Central memory CD4-positive, alpha-beta T cell (primary cell): ENCODE data around the gene GTPBP6.
"Not testable (repeated sequence)": the region's sequence is repeated elsewhere in the genome, so short reads cannot be mapped to it uniquely, and the experiment has no call there.

Source experiments
- DNase-seq: peaks from one replicate; pipeline ENCODE4 v3.0.0; 2022

The GTPBP6 gene

DNA sequence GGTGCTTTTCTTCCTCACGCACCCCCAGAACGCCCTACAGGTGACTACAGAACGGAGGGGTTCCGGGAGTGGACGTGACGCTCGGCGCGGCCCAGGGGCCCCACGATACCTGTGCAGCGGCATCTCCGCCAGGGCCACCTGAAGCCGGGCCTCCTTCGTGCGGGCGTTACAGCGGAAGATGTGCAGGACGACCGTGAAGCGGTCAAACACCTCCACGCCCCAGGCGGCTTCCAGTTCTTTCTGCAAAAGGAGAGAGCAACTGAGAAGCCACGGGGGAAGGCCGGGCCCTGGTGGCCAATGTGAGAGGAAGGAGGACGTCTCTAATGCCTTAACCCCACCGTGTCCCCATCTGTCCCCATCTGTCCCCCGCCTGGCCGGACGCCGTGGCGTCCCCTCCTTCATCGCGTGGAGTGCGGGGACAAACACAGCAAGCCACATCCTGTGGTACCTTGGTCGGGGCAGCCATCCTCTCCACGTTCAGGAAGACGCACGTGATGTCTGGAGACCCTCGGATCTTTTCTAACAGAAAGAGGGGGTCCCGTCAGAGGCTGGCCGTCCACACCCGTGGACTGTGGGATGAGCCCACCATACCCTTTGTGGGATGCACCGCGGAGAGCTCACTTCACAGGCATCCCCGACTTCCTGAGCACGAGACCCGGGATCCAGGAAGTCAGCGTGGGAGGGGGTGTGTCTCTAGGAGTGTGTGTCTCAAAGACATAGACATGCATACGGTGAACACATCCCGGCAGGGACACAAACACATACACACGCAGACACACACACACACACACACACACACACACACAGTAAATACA, 3.6 kb downstream of the GTPBP6 start:
- no peak for DNase-seq

DNA sequence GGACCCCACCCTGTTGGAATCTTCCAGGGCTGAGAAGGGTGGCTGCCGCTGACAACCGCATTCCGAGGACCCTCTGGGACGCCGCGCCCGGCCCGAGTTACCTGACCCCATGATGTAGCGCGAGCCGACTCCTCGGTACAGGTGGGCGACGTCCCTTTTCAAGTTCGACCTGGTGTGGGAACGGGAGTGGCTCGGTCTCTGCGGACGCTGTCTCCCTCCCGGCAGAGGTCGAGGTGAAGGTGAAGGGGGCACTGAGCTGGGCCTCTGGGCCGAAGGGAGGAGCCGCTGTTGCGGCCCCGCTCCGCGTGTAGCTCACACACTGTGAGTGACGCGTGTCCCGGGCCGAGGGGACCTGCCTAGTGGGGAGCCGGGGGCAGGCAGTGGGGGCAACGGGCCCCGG, 4.5 kb downstream of the GTPBP6 start:
- no peak for DNase-seq

DNA sequence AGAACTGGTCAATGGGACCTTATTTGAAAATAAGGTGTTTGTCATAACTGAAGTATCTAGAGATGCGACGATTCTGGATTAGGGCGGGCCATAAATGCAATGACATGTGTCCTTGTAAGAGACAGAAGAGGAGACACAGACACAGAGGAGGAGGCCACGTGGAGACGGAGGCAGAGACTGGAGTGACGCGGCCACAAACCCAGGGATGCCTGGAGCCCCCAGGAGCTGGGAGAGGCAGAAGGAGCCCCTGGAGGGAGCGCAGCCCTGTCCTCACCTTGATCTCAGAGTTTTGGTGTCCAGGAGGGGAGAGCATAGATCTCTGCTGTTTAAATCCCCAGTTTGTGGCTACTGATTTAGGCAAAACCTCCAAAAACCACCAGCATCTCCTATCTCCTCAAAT, 5.0 kb downstream of the GTPBP6 start:
- DNase-seq, result no peak

DNA sequence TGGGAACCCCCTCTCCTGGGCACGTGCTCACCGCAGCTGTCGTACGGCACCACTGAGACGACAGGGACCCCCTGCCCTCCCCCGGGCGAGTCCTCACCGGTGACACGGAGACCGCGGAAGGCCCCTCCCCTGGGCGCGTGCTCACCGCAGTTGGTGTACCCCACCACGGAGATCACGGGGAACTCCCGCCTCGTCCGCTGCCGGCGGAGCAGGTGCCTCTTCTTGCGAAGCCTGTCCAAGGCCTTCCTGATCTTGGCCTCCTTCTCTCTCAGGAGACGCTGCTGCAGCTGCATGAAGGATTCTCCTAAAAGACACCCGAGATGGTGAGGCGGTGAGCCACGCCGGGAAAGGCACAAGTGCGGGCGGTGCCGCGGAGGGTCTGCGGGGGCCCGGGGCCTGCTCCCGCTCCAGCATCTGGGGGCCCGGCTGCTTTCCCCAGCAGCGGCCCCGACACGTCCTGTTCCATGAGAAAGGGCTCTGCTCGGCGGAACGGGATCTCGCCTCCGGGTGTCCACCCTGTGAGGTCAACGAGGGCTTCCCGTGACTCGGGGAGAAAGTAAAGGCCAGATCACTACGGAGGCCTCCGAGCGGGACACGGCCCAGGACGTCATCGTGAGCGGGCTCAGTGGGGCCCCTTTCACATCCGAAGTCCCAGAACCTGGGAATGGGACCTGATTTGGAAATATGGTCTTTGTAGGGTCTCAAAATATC, 5.8 kb downstream of the GTPBP6 start:
- DNase-seq, result no peak

DNA sequence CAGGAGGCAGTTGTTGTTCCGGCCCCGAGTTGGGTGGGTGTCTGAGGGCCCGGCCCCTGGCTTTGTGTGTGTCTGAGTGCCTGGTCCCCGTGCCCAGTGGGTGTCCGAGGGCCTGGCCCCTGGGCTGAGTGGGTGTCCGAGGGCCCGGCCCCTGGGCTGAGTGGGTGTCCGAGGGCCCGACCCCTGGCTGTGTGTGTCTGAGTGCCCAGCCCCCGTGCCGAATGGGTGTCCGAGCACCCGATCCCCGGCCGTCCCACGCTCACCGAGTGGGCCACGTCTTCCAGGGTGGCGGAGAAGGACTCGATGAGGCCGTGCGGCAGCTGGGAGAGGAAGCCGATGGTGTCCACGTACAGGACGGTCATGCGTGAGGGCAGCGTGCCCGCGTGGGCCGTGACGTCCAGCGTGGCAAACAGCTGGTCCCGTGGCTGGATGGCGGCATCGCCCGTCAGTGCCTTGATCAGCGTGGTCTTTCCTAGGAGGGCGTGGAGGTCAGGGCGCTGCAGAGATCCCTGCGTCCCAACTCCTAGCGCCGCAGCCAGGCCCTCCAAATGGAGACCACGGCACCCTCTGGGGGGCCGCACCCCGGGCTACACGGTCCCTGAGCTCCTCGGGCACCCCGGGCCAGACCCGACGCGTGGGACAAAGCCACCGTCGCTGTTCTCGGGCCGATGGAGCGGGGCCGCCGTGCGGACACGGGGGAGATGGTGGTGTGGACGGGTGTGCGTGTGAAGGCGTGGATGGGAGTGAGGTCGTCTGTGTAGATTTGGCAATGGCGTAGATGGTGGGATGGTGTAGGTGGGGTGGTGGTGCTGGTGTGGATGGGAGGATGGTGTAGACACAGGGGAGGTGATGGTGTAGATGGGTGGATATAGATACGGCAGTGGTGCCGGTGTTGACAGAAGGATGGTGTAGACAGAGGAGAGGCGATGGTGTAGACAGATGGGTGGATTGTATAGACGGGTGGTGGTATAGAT, 7.2 kb downstream of the GTPBP6 start:
- DNase-seq, result no peak

DNA sequence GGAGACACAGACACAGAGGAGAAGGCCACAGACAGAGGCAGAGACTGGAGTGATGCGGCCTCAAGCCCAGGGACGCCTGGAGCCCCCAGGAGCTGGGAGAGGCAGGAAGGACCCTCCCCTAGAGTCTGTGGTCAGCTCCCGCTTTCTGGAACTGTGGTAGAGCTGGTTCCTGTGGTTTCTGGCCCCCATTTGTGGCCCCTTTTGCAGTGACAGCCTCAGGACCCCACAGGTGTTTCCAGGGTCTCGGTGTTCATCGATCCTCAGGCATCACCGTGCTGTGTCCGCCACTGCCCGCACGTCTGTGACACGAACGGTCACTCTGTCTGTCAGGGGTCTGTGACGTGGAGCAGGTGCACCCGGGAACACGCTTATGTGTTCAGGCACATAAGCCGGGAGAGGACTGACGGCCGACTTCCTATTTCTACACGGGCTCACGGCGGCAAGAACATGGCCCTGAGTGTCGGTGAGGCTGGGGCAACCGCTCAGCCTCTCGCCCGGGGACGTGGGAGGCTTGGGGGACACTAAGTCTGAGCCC, 7.9 kb downstream of the GTPBP6 start:
- no peak for DNase-seq

DNA sequence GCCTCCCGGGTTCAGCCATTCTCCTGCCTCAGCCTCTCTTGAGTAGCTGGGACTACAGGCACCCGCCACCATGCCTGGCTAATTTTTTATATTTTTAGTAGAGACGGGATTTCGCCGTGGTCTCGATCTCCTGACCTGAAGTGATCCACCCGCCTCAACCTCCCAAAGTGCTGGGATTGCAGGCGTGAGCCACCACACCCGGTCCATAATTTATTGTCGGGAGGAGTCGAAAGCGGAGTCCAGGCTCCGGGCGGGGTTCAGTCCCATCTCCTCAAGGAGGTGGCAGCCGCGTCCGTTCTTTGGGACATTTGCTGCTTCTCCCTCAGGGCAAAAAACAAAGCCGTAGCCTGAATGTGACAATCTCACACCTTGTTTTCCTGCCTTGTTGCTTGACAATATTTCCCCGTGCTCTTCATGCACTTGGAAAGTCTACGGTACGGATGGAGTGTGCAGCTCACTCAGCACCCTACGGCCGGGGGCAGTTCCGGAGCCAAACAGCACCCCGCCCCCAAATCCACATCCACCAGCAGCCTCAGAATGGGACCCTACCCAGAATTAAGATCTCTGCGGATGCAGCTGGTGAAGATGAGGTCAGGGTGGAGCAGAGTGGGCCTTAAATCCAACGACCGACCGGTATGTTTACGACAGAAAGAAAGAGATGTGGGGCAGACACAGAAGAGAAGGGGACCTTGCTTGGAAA, 9.6 kb downstream of the GTPBP6 start:
- no peak for DNase-seq

DNA sequence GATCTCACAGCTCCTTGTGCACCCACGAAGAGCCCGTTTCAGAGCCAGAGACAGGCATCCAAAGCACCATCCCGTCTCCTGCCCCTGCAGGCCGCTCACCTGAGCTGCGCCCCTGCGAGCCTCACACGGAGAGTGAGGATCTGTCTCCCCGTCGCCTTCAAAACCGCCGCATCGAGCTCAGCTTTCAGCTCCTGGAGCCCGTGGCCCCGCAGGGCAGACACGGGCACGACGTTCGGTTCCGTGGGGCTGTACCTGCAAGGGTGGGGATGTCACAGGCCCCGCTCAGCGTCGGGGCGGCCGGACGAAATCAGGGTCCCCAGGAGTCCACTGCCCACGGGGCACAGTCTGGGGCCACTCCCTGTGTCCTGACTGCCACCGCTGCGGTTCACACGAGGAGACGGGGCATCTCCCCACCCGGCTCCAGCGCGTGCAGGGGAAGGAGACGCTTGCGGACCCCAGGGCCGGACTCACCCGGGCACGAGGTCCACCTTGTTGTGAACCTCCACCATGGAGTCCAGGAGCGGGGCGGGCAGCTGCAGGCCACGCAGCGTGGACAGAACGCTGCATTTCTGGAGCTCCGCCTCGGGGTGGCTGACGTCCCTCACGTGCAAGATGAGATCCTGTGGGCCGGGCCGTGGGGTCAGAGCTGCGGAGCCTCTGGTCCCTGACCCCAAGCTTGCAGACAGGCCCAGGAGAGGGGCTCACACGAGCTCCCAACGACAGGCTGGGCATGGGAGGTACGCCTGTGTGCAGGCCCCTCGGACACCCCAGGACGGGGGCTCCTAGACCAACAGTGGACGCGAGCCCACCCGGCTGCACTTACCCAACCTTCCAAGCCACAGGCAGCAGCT, 11.1 kb downstream of the GTPBP6 start:
- no peak for DNase-seq

DNA sequence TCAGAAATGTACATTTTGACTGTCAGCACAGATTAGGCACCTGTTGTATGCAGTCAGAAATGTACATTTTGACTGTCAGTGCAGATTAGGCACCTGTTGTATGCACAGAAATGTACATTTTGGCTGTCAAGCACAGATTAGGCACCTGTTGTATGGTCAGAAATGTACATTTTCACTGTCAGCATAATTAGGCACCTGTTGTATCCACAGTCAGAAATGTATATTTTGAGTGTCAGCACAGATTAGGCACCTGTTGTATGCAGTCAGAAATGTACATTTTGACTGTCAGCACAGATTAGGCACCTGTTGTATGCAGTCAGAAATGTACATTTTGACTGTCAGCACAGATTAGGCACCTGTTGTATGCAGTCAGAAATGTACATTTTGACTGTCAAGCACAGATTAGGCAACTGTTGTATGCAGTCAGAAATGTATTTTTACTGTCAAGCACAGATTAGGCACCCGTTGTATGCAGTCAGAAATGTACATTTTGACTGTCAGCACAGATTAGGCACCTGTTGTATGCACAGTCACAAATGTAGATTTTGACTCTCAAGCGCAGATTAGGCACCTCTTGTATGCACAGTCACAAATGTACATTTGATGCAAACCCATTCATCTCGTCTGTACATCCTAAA, 11.9 kb downstream of the GTPBP6 start:
- DNase-seq, result not testable (repeated sequence)

DNA sequence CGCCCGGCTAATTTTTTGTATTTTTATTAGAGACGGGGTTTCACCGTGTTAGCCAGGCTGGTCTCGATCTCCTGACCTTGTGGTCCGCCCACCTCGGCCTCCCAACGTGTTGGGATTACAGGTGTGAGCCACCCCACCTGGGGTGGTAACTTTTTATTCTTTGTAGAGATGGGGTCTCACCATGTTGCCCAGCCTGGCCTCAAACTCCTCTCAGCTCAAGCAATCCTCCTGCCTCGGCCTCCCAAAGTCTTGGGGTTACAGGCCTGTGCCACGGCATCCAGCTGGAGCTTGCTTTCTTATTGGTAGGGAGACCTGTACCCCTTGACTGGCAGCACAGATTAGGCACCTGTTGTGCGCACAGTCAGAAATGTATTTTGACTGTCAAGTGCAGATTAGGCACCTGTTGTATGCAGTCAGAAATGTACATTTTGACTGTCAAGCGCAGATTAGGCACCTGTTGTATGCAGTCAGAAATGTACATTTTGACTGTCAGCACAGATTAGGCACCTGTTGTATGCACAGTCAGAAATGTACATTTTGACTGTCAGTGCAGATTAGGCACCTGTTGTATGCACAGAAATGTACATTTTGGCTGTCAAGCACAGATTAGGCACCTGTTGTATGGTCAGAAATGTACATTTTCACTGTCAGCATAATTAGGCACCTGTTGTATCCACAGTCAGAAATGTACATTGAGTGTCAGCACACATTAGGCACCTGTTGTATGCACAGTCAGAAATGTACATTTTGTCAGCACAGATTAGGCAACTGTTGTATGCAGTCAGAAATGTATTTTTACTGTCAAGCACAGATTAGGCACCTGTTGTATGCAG, 12.6 kb downstream of the GTPBP6 start:
- not testable (repeated sequence) for DNase-seq

DNA sequence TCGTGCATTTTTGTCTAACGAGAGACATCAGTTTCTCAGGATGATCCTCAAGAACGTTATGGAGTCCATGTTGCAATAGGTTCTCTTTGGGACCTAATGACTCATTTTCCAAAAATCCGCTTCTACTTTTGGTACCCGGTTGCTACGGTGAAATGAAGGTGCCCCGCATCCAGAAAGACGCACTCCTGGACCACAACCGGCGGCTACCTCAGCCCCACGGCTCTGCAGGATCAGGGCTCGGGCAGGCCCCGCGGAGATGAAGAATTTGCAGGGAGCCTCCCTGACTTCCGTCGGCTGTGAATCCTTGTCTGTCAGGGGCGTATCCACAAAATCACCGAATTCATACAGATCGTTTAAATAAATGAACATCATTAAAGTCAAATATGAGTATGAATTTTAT, 15.6 kb downstream of the GTPBP6 start:
- no peak for DNase-seq

DNA sequence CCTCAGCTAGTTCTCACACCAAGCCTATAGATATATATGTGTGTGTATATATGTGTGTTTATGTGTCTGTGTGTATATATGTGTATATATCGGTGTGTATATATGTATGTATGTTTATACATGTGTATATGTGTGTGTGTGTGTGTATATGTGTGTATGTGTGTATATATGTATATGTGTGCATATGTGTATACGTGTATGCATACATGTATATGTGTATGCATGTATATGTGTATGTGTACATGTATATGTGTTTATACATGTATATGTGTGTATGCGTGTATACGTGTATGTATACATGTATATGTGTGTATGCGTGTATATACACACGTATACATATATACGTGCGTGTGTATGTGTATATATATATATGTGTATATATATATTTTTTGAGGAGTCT, 18.3 kb downstream of the GTPBP6 start:
- no peak for DNase-seq

DNA sequence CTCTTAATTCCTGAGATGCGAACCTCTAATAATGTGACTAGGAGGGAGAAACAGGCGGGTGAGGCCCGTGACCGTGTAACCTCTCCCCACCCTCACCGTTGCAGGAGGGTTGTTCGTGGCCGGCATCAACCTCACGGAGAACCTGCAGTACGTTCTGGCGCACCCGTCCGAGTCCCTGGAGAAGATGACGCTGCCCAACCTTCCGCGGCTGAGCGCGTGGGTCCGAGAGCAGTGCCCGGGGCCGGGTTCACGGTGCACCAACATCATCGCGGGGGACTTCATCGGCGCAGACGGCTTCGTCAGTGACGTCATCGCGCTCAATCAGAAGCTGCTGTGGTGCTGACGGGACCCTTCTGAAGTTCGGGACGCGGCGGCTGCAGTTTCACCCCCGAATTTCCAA, 19.6 kb downstream of the GTPBP6 start:
- DNase-seq, result no peak

DNA sequence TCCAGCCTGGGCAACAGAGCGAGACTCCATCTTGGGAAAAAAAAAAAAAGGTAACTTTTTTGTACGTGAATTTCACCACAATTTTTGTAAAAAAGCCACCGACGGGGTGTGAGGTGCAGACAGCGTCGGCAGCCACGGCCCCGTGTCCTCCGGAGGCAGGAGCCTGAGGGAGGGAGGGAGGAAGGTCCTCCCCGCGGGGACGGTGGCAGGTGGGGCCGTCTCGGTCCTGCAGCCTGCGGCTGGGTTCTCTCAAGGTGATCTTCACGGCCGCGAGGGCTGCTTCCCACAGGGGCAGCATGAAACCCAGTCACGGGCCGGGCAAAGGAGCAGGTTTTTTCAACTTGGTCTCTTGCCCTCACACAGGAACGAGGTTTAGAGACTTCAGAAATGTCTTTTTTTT, 23.5 kb downstream of the GTPBP6 start:
- no peak for DNase-seq

DNA sequence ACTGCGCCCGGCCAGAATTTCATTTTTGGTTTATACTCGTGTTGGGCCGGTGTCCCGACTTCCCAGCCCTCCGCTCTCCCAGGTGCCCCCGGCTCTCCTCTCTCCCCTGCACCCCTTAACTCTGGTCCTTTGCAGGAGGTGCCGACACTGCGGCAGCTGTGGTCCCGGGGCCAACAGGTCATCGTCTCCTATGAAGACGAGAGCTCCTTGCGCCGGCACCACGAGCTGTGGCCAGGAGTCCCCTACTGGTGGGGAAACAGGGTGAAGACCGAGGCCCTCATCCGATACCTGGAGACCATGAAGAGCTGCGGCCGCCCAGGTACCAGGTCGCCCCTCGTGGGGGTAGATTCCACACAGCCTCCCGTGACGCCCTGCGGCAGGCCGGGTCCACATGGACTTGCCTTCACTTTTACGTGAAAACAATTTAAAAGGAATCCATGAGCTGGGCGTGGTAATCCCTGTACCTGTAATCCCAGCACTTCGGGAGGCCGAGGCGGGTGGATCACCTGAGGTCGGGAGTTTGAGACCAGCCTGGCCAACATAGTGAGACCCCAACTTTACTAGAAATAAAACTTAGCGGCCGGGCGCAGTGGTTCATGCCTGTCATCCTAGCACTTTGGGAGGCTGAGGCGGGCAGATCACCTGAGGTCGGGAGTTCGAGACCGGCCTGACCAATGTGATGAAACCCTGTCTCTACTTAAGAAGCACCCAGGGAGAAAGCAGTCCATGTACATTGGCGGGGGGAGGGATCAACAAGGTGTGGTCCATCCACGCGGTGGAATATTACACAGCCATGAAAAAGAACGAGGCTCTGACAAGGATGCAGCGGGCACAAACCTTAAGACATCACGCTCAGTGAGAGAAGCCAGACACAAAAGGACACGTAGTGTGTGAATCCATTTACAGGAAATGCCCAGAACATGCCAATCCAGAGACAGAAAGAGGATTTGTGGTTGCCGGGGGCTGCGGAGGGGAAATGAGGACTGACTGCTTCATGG, 25.4 kb downstream of the GTPBP6 start:
- no peak for DNase-seq

DNA sequence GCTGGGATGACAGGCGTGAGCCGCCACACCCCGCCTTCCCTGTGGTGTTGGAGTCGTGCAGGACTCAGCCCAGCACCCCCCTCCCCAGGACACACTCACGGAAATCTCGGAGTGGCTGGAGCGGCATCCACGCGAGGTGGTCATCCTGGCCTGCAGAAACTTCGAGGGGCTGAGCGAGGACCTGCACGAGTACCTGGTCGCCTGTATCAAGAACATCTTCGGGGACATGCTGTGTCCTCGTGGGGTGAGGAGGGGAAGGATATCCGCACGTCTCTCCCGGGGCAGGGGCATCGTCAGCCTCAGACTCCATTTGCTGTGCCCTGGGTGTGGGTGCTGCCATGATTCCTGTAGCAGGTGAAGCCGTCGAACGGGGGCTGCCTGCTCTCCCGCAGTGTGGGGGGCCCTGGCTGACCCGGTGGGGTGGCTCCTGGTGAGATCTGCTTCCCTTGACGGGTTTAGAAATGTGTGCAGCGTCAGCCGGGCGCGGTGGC, 27.1 kb downstream of the GTPBP6 start:
- no peak for DNase-seq

DNA sequence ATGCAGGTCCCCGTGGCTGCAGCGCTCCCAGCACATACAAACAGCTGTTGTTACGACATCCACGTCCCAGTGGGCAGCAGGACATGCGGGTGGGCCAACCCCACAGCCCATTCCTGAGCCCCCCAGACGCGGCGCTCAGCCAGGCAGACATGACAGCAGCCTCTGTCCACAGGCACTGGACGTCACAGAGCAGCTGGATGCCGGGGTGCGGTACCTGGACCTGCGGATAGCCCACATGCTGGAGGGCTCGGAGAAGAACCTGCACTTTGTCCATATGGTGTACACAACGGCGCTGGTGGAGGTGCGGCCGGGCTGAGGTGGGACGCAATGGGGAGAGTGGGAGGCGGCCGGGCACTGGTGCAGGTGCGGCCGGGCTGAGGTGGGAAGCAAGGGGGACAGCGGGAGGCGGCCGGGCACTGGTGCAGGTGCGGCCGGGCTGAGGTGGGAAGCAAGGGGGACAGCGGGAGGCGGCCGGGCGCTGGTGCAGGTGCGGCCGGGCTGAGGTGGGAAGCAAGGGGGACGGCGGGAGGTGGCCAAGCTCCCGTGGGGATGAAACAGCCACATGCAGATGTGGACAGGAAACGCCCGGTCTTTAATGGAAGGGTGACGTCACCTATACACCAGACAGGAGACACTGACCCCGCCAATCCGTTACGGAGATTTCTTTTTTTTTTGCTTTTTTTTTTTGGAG, 28.0 kb downstream of the GTPBP6 start:
- no peak for DNase-seq

DNA sequence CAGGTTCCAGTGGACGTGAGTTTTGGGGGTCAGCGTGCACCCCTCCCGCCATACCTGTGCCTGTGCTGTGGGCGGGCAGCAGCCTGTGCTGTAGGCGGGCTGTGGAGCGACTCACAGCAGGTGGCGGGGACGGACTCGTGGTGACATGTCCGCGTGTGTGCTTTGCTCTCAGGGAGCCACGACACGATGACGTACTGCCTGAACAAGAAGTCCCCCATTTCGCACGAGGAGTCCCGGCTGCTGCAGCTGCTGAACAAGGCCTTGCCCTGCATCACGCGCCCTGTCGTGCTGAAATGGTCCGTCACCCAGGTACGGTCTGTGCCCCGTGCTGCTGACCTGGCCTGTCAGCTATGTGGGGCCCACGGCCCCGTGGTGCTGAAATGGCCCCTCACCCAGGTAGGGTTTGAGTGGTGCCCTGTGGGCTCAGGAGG, 30.0 kb downstream of the GTPBP6 start:
- DNase-seq, result no peak
